ENCODE data around the gene APBB1IP.

DNA sequence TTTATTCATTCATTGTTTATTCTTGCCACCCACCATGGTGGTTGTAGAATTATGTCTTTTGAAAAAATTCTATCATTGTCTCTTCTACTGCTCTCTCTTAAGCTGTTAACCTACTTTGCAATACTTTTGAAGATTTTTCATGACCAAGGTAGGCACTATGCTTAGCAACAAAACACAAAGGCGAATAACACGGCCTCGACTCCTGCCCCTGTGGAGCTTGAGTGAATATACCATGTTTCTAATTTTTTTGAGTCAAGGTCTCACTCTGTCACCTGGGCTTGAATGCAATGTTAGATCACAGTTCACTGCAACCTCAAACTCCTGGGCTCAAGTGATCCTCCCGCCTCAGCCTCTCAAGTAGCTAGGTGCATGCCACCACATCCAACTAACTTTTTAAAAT lies 39.4 kb downstream of the APBB1IP start:
- TF ChIP-seq POLR2AphosphoS5 (IDR thresholded peaks at IDR 0.05) (no peak), POLR2A (IDR thresholded peaks at IDR 0.05; ENCODE audit: low read depth) (no peak)

Measured in esophagus muscularis mucosa (tissue), 2 donors.